Prostate gland (tissue), 2 donors: Measurements from ENCODE around the gene HRCT1. TPM values are rescaled to one million over a fixed set of nuclear protein-coding genes. Genes with fewer than 3 reads are reported as not detected.

Experiments used
- DNase-seq: peaks from one replicate; pipeline ENCODE4 v3.0.0-alpha.2; 2019; ENCODE audit warnings: low spot score
- H3K27ac ChIP-seq, 2 donors: fragments of 200-600 bp; sonication (generic); 2 replicates each; pipeline ENCODE4 v1.5.1; 2017 to 2019
- H3K27me3 ChIP-seq: fragments of 200-600 bp; sonication (generic); replicated peaks from 2 replicates; pipeline ENCODE4 v1.5.1; 2019; ENCODE audit not compliant: insufficient read depth
- H3K36me3 ChIP-seq, 2 donors: fragments of 200-600 bp; sonication (generic); 1 replicate in 1 of 2; 2 replicates in 1 of 2; pipeline versions ENCODE4 v1.5.1 to v1.8.1; 2017 to 2019
- H3K4me1 ChIP-seq: fragments of 200-600 bp; sonication (generic); replicated peaks from 2 replicates; pipeline ENCODE4 v1.5.1; 2019
- H3K4me3 ChIP-seq, 2 donors: fragments of 200-600 bp; sonication (generic); 2 replicates each; pipeline ENCODE4 v1.5.1; 2017 to 2019
- H3K9me3 ChIP-seq: fragments of 200-600 bp; sonication (generic); 2 replicates; pipeline ENCODE4 v1.5.1; 2017
- POLR2A ChIP-seq: fragments of 450-650 bp; IDR thresholded peaks from one replicate; pipeline ENCODE4 v1.6.1; 2016; ENCODE audit warnings: antibody characterized with exemption, mild to moderate bottlenecking
- POLR2AphosphoS5 ChIP-seq: sonication (generic); formaldehyde crosslinking; IDR thresholded peaks from one replicate; pipeline ENCODE4 v1.6.1; 2017; ENCODE audit warnings: antibody characterized with exemption
- WGBS: methylation state at CpG from one replicate; pipeline ENCODE4 v1.1.5; 2018; 5-methylcytosine and 5-hydroxymethylcytosine counted together
- intact Hi-C: fragments of 100-400 bp; cut with DNase I; formaldehyde crosslinking; loops from one replicate; pipeline ENCODE4 v1.14.2; 2022
- total RNA-seq, 2 donors: library from RNA; depleted of rRNA; stranded (reverse); fragments of >200 nt; gene quantifications; one replicate each; pipeline ENCODE4 v1.1.0, GENCODE V29; 2016
- TF ChIP-seq, protein P1 (sequence below), 4 experiments: fragments of 200-600 bp in 2 of 4; fragments of 450-650 bp in 2 of 4; sonication (generic) in 2 of 4; IDR thresholded peaks; 1 replicate in 3 of 4; 2 replicates in 1 of 4; pipeline ENCODE4 v1.5.1; 2016 to 2019; ENCODE audit warnings: antibody characterized with exemption in 4 of 4, mild to moderate bottlenecking in 2 of 4, moderate library complexity in 2 of 4

The HRCT1 gene
- total RNA-seq, 2 donors from 2014 or later = 1.3 to 1.5 TPM

DNA sequence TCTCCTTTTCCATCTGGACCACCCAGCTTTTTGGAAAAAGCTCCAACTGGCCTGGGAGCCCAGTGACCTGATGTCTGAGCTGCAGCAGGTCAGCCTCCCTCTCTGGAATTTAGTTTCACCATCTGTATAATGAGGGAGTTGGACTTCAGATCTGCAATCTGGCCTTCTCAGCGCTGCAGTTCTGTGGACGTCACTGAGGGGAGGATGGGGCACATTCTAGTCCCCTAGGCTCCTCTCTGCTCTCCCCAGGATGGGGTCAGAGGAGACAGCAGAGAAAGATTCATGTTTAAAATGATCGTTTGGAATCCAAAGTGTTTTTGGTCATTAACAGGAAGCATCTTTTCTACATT is 46.0 kb upstream of the HRCT1 start:
- no peaks in the 10 kb centered on the region for H3K9me3 ChIP-seq
- WGBS = 42% methylated on average over 3 of the region's 3 CpGs
- no peak for DNase-seq
- H3K4me3 ChIP-seq = no peak overlapping the region
- H3K27ac ChIP-seq = no peak overlapping the region
- no peaks in the 10 kb centered on the region for H3K4me1 ChIP-seq
- intact Hi-C loops = no loop called here
- TF ChIP-seq POLR2A (no peak), POLR2AphosphoS5 (no peak)
- TF ChIP-seq, protein P1, sequence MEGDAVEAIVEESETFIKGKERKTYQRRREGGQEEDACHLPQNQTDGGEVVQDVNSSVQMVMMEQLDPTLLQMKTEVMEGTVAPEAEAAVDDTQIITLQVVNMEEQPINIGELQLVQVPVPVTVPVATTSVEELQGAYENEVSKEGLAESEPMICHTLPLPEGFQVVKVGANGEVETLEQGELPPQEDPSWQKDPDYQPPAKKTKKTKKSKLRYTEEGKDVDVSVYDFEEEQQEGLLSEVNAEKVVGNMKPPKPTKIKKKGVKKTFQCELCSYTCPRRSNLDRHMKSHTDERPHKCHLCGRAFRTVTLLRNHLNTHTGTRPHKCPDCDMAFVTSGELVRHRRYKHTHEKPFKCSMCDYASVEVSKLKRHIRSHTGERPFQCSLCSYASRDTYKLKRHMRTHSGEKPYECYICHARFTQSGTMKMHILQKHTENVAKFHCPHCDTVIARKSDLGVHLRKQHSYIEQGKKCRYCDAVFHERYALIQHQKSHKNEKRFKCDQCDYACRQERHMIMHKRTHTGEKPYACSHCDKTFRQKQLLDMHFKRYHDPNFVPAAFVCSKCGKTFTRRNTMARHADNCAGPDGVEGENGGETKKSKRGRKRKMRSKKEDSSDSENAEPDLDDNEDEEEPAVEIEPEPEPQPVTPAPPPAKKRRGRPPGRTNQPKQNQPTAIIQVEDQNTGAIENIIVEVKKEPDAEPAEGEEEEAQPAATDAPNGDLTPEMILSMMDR (IDR thresholded peaks at IDR 0.05) = no peak
- no peaks in the 10 kb centered on the region for H3K36me3 ChIP-seq
- H3K27me3 ChIP-seq = no peaks in the 10 kb centered on the region

DNA sequence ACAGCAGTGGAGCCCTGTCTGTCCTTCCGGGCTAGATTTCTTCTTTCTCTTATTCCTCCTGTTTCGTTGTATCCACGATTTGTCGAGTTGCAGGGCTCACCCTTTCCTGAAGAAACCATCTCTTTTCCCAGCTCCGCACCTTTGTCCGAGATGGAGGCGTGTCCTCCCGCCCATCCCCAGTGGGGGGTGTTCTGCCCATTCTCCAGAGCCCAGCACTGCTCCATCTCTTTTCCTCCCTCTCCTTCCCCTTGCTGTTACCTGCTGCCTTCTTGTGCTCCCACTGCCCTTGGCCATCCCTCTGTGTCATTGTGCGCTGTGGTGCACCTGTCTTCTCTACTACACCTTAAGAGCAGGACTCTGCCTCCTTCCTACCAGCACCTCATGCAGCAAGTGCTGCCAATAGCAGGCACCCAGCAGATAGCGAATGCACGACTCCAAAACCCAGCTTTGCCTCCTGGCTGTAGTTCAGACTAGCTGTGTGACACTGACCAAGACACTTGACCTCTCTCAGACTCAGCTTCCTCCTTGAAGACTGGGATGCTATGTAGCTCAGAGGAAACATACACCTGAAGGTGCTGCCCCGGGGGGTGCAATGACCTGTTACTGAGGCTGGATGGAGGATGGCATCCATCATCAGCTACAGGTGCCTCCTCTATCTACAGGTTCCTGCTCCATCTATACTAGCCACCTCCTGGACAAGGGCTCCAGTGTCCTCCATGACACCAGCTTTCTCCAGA is 44.7 kb upstream of the HRCT1 start:
- Histone ChIP-seq H3K9me3 (no peaks in the 10 kb centered on the region), H3K4me3 (no peak overlapping the region), H3K27ac (no peak overlapping the region), H3K36me3 (no peaks in the 10 kb centered on the region), H3K4me1 (no peaks in the 10 kb centered on the region), H3K27me3 (no peaks in the 10 kb centered on the region)
- TF ChIP-seq, protein P1 (IDR thresholded peaks at IDR 0.05) = no peak
- no peak for TF ChIP-seq POLR2AphosphoS5
- intact Hi-C loops = no loop called here
- WGBS = 48% methylated on average over 12 of the region's 12 CpGs
- DNase-seq = no peak

DNA sequence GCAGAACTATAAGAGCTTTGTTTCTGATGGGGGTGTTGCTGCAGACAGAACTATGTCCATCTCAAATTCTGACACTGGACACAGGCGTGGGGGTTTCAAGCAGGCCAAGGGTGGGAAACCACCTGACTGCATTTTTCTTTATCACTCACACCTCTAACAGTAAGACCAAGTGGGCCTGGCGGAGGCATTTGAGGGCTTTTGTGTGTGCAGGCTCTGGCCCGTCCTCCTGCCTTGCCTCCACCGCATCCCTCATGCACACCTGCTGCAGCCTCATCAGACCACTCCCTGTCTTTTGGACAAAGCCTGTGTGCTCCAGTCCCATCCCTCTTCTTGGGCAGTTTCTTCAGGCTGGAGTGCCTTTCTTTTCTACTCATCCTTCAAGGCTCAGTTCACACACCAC is 43.7 kb upstream of the HRCT1 start:
- intact Hi-C loops = no loop called here
- Histone ChIP-seq H3K36me3 (no peaks in the 10 kb centered on the region), H3K4me3 (no peak overlapping the region), H3K4me1 (no peaks in the 10 kb centered on the region), H3K27ac (no peak overlapping the region), H3K27me3 (no peaks in the 10 kb centered on the region), H3K9me3 (no peaks in the 10 kb centered on the region)
- no peak for DNase-seq
- TF ChIP-seq POLR2AphosphoS5 (no peak), POLR2A (no peak)
- TF ChIP-seq, protein P1 (IDR thresholded peaks at IDR 0.05) = no peak
- 56% methylated on average over 4 of the region's 4 CpGs for WGBS

DNA sequence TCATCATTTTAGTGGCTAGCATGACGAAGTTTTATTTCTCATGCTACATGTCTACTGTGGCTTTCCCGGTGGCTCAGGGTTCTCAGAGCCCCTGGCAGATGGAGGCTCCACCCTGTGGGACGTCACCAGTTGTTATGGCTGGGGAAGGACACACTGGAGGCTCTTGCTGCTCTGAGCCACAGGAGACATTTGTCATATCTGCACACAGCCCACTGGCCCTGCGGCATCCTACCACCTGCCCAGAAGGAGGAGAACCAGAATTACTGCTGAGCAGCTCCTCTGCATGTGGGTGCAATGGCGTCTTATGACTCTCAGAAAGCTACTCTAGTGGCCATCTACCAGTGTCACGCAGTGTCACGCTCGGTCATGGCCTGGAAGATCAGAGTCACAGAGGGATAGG is 42.4 kb upstream of the HRCT1 start:
- intact Hi-C loops = no loop called here
- no peaks in the 10 kb centered on the region for H3K9me3 ChIP-seq
- no peak for TF ChIP-seq POLR2AphosphoS5
- no peak for TF ChIP-seq POLR2A
- TF ChIP-seq, protein P1 (IDR thresholded peaks at IDR 0.05) = no peak
- H3K4me1 ChIP-seq = no peaks in the 10 kb centered on the region
- no peak overlapping the region for H3K27ac ChIP-seq
- no peaks in the 10 kb centered on the region for H3K27me3 ChIP-seq
- WGBS = 69% methylated on average over 8 of the region's 8 CpGs
- H3K4me3 ChIP-seq = no peak overlapping the region
- DNase-seq = no peak
- H3K36me3 ChIP-seq = no peaks in the 10 kb centered on the region

DNA sequence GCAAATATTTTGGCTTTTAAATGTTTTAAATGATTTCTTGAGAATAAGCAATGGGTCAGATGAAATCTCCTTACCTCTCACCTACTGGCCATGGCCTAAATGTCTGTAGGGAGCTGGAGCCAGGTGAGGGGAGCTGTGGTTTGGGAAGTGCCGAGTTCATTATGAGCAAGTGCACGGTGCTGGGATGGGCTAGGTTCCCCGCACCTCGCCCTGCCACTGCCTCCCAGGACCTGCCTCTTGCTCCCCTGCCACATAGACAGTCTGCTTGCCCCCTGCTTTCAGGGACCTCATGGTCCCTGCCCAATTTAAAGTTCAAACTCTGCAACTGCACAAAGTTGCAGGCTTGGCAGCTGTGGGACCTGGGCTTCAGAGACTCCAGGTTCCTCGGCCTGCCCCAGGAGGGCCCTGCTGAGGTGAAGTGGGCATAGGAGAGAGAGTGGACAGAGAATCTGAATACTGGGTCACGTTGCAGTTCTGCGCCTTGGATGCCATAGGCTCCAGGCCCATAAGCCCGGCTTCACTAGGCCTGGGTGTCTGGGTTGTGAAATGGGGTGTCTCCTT is 41.2 kb upstream of the HRCT1 start:
- H3K4me1 ChIP-seq = no peaks in the 10 kb centered on the region
- 80% methylated on average over 8 of the region's 8 CpGs for WGBS
- TF ChIP-seq POLR2A (no peak), POLR2AphosphoS5 (no peak)
- TF ChIP-seq, protein P1 (IDR thresholded peaks at IDR 0.05) = no peak
- H3K36me3 ChIP-seq = no peaks in the 10 kb centered on the region
- H3K27ac ChIP-seq = no peak overlapping the region
- no peak overlapping the region for H3K4me3 ChIP-seq
- intact Hi-C loops = no loop called here
- H3K27me3 ChIP-seq = no peaks in the 10 kb centered on the region
- DNase-seq = no peak
- no peaks in the 10 kb centered on the region for H3K9me3 ChIP-seq
